K562 (cell line): Measurements from ENCODE around the gene PHOSPHO1. TPM values are rescaled to one million over a fixed set of nuclear protein-coding genes. Genes with fewer than 3 reads are reported as not detected.

Source experiments
- ADNP ChIP-seq: fragments of 200-800 bp; sonication (Bioruptor generic); IDR thresholded peaks from 2 replicates; pipeline ENCODE4 v1.6.1; 2016; ENCODE audit warnings: missing genetic modification characterization, missing compliant biosample characterization
- CREB1 ChIP-seq, 2 experiments: sonication (generic) in 1 of 2; formaldehyde crosslinking in 1 of 2; IDR thresholded peaks; 2 replicates each; pipeline versions ENCODE4 v1.6.1 to v1.8.0; 2012 to 2022; ENCODE audit warnings: inconsistent platforms in 1 of 2, mild to moderate bottlenecking in 1 of 2, missing genetic modification reagents in 1 of 2, moderate library complexity in 1 of 2
- EGR1 ChIP-seq: fragments of 450-650 bp; conservative IDR thresholded peaks from 2 replicates; pipeline ENCODE4 v1.6.1; 2017; ENCODE audit warnings: mild to moderate bottlenecking
- KDM1A ChIP-seq, 2 experiments: fragments of 450-650 bp; IDR thresholded peaks; 2 replicates each; pipeline ENCODE4 v1.6.1; 2016; ENCODE audit warnings: mild to moderate bottlenecking in 2 of 2
- PCBP1 ChIP-seq: fragments of 200-400 bp; formaldehyde crosslinking; IDR thresholded peaks from 2 replicates; pipeline ENCODE4 v1.6.1; 2018; ENCODE audit warnings: mild to moderate bottlenecking, low read depth, low read length; ENCODE audit not compliant: poor library complexity, severe bottlenecking
- PRMT5 ChIP-seq: sonication (generic); formaldehyde crosslinking; IDR thresholded peaks from 2 replicates; pipeline ENCODE4 v1.5.0; 2020; ENCODE audit warnings: missing genetic modification reagents
- PTTG1 ChIP-seq: fragments of 450-650 bp; IDR thresholded peaks from 2 replicates; pipeline ENCODE4 v1.6.1; 2016; ENCODE audit warnings: low read depth, mild to moderate bottlenecking, missing genetic modification characterization, missing compliant biosample characterization
- SMARCA5 ChIP-seq: fragments of 450-650 bp; IDR thresholded peaks from 2 replicates; pipeline ENCODE4 v1.6.1; 2016
- TAF1 ChIP-seq: IDR thresholded peaks from 2 replicates; pipeline ENCODE4 v1.6.1; 2011; ENCODE audit warnings: mild to moderate bottlenecking, low read length, moderate library complexity; ENCODE audit not compliant: insufficient read depth, control insufficient read depth, severe bottlenecking; ENCODE audit errors: extremely low read depth
- TCF3 ChIP-seq: sonication (generic); formaldehyde crosslinking; IDR thresholded peaks from 2 replicates; pipeline ENCODE4 v1.4.0; 2020; ENCODE audit warnings: mild to moderate bottlenecking, missing genetic modification reagents
- TGIF2 ChIP-seq: sonication (generic); formaldehyde crosslinking; IDR thresholded peaks from 2 replicates; pipeline ENCODE4 v1.8.1; 2022; ENCODE audit warnings: mild to moderate bottlenecking, missing genetic modification reagents, moderate library complexity
- ZNF311 ChIP-seq: fragments of 250-450 bp; sonication (Bioruptor Pico); IDR thresholded peaks from 2 replicates; pipeline ENCODE4 v1.4.0; 2020; ENCODE audit warnings: mild to moderate bottlenecking, moderate library complexity
- ZNF717 ChIP-seq: fragments of 250-450 bp; sonication (Bioruptor Pico); IDR thresholded peaks from 2 replicates; pipeline ENCODE4 v1.5.0; 2021
- polyA plus RNA-seq, 8 experiments: library from polyadenylated mRNA; depleted of rRNA in 4 of 8; stranded (reverse) in 5 of 8; unstranded in 3 of 8; fragments of >200 nt; fragmentation: Nextera tagmentation in 2 of 8; fragmentation: Illumina TruSeq in 1 of 8; extraction: Ambion mirVana in 2 of 8; extraction: Trizol in 1 of 8; gene quantifications; 2 replicates each; pipeline versions ENCODE4 v1.2.1 to v1.2.3, GENCODE V29; 2011 to 2014; ENCODE audit warnings: inconsistent platforms in 1 of 8, missing spikeins in 1 of 8
- total RNA-seq, 7 experiments: library from RNA; depleted of rRNA in 6 of 7; stranded (reverse); fragments of >200 nt in 6 of 7; fragmentation: Illumina TruSeq in 2 of 7; extraction: Trizol in 2 of 7; gene quantifications; 2 replicates each; pipeline versions ENCODE4 v1.2.1 to v1.2.3, GENCODE V29; 2011 to 2021; ENCODE audit warnings: low replicate concordance in 1 of 7
- TF ChIP-seq, protein P1 (sequence below): fragments of 450-650 bp; formaldehyde crosslinking; IDR thresholded peaks from 2 replicates; pipeline ENCODE4 v1.4.0; 2022; ENCODE audit warnings: mild to moderate bottlenecking, moderate library complexity
- TF ChIP-seq, protein P2 (sequence below): fragments of 450-650 bp; formaldehyde crosslinking; IDR thresholded peaks from 2 replicates; pipeline ENCODE4 v1.4.0; 2020; ENCODE audit warnings: mild to moderate bottlenecking
- TF ChIP-seq, protein P3 (sequence below): sonication (generic); formaldehyde crosslinking; IDR thresholded peaks from 2 replicates; pipeline ENCODE4 v1.5.0; 2020; ENCODE audit warnings: missing genetic modification reagents
- TF ChIP-seq, protein P4 (sequence below): sonication (generic); formaldehyde crosslinking; IDR thresholded peaks from 2 replicates; pipeline ENCODE4 v1.8.0; 2023; ENCODE audit warnings: mild to moderate bottlenecking, missing genetic modification reagents
- TF ChIP-seq, protein P5 (sequence below): fragments of 250-450 bp; sonication (Bioruptor Pico); IDR thresholded peaks from 2 replicates; pipeline ENCODE4 v1.4.0; 2020; ENCODE audit warnings: mild to moderate bottlenecking, moderate library complexity, borderline replicate concordance
- TF ChIP-seq, protein P6 (sequence below): fragments of 250-450 bp; sonication (Bioruptor Pico); IDR thresholded peaks from 2 replicates; pipeline ENCODE4 v1.8.0; 2022; ENCODE audit warnings: moderate library complexity, mild to moderate bottlenecking, inconsistent platforms

Gene PHOSPHO1
- total and polyA plus RNA-seq, 9 of the 15 experiments (the other 6 are each of a cell fraction or from before 2014, with no cell fraction given) = 0.06 to 0.07 TPM; not detected in 7

DNA sequence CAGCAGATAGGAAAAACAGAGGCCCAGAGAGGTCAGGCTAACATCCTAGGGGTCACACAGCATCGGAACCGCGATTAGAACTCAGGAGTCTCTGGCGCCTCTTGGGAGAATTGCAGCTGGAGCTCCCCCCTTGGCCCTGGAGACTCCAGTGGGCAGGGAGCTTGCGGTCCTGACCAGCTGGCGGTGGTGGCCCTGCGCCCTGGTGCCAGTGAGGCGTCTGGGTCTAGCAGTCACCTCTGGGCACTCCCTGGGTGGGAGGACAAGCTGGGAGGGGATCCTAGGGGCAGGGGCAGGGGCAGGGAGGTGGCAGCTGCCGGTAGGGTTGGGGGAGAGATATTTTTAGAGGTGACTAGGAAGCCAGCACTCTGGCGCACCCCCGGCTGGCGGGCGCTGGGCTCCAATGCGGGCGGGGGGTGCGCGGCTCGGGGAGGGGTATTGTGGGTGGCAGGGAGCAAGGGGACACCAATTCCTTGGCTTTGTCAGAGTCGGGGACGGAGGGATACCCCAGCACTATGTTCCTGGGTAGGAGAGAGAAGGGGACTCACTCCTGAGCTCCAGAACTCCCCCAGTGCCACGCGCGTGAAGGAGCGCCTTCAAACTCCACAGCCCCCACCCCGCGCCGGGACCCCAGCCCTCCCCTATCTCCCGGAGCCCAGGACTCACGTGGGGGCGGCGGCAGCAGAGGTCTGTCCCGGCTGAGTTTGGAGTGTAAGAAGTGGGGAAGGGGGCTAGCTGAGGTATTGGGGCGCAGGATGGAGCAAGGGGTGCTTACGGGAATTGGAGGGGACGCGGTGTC is 584 bp downstream of the PHOSPHO1 start (continued):
- TF ChIP-seq, protein P1, sequence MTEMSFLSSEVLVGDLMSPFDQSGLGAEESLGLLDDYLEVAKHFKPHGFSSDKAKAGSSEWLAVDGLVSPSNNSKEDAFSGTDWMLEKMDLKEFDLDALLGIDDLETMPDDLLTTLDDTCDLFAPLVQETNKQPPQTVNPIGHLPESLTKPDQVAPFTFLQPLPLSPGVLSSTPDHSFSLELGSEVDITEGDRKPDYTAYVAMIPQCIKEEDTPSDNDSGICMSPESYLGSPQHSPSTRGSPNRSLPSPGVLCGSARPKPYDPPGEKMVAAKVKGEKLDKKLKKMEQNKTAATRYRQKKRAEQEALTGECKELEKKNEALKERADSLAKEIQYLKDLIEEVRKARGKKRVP = no peak
- TF ChIP-seq ZNF717 = no peak
- TF ChIP-seq EGR1 = peak; percentile 12; the same call in 1 of the 2 replicates
- TF ChIP-seq, protein P2, sequence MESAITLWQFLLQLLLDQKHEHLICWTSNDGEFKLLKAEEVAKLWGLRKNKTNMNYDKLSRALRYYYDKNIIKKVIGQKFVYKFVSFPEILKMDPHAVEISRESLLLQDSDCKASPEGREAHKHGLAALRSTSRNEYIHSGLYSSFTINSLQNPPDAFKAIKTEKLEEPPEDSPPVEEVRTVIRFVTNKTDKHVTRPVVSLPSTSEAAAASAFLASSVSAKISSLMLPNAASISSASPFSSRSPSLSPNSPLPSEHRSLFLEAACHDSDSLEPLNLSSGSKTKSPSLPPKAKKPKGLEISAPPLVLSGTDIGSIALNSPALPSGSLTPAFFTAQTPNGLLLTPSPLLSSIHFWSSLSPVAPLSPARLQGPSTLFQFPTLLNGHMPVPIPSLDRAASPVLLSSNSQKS (CRISPR knock-in tag) = no peak
- no peak for TF ChIP-seq CREB1 (IDR thresholded peaks at IDR 0.05)
- no peak for TF ChIP-seq CREB1 (CRISPR knock-in tag; IDR thresholded peaks at IDR 0.05)
- TF ChIP-seq, protein P3, sequence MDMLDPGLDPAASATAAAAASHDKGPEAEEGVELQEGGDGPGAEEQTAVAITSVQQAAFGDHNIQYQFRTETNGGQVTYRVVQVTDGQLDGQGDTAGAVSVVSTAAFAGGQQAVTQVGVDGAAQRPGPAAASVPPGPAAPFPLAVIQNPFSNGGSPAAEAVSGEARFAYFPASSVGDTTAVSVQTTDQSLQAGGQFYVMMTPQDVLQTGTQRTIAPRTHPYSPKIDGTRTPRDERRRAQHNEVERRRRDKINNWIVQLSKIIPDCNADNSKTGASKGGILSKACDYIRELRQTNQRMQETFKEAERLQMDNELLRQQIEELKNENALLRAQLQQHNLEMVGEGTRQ (CRISPR knock-in tag) = no peak
- TF ChIP-seq ZNF311 (CRISPR knock-in tag) = no peak
- TF ChIP-seq PRMT5 (CRISPR knock-in tag) = no peak
- peak; percentile 43 for TF ChIP-seq PCBP1
- 0 out of 2 replicates have a peak, but pooled peaks have one; percentile 21 for TF ChIP-seq ADNP (tag)
- no peak for TF ChIP-seq PTTG1 (tag)
- TF ChIP-seq, protein P4, sequence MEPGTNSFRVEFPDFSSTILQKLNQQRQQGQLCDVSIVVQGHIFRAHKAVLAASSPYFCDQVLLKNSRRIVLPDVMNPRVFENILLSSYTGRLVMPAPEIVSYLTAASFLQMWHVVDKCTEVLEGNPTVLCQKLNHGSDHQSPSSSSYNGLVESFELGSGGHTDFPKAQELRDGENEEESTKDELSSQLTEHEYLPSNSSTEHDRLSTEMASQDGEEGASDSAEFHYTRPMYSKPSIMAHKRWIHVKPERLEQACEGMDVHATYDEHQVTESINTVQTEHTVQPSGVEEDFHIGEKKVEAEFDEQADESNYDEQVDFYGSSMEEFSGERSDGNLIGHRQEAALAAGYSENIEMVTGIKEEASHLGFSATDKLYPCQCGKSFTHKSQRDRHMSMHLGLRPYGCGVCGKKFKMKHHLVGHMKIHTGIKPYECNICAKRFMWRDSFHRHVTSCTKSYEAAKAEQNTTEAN (CRISPR knock-in tag) = no peak
- TF ChIP-seq, protein P5, sequence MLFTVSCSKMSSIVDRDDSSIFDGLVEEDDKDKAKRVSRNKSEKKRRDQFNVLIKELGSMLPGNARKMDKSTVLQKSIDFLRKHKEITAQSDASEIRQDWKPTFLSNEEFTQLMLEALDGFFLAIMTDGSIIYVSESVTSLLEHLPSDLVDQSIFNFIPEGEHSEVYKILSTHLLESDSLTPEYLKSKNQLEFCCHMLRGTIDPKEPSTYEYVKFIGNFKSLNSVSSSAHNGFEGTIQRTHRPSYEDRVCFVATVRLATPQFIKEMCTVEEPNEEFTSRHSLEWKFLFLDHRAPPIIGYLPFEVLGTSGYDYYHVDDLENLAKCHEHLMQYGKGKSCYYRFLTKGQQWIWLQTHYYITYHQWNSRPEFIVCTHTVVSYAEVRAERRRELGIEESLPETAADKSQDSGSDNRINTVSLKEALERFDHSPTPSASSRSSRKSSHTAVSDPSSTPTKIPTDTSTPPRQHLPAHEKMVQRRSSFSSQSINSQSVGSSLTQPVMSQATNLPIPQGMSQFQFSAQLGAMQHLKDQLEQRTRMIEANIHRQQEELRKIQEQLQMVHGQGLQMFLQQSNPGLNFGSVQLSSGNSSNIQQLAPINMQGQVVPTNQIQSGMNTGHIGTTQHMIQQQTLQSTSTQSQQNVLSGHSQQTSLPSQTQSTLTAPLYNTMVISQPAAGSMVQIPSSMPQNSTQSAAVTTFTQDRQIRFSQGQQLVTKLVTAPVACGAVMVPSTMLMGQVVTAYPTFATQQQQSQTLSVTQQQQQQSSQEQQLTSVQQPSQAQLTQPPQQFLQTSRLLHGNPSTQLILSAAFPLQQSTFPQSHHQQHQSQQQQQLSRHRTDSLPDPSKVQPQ (CRISPR knock-in tag) = no peak
- no peak for TF ChIP-seq TGIF2 (CRISPR knock-in tag)
- no peak for TF ChIP-seq TAF1
- TF ChIP-seq, protein P6, sequence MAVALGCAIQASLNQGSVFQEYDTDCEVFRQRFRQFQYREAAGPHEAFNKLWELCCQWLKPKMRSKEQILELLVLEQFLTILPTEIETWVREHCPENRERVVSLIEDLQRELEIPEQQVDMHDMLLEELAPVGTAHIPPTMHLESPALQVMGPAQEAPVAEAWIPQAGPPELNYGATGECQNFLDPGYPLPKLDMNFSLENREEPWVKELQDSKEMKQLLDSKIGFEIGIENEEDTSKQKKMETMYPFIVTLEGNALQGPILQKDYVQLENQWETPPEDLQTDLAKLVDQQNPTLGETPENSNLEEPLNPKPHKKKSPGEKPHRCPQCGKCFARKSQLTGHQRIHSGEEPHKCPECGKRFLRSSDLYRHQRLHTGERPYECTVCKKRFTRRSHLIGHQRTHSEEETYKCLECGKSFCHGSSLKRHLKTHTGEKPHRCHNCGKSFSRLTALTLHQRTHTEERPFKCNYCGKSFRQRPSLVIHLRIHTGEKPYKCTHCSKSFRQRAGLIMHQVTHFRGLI (CRISPR knock-in tag) = no peak
- TF ChIP-seq TCF3 = no peak
- TF ChIP-seq SMARCA5 = peak; percentile 76
- TF ChIP-seq KDM1A (IDR thresholded peaks at IDR 0.05) = peak; percentile 58 to 84
